CD1c-positive myeloid dendritic cell (primary cell): ENCODE results near the gene HSP90AB1.

ENCODE experiments used
- DNase-seq: peaks from one replicate; pipeline ENCODE4 v3.0.0-alpha.2; 2016; ENCODE audit errors: extremely low spot score

HSP90AB1 gene

DNA sequence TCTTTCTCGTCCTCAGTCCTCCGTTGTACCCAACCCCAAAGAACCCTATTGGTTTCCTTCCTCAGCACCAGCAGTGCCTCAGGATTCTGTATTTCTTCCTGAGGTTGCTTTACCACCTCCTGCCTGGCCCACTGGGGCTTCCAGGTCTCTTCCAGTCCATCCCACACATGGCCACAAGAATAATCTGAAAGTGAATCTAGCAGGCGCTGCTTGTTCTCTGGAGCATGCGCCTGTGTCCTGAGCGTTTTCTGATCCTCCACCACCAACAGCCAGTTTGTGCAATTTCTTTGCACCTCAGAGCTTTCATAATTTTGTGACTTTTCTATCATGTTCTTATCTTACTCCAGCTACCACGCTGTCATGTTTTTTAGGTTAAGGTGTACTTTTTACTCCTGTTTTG is 11.6 kb upstream of the HSP90AB1 start:
- no peak for DNase-seq

DNA sequence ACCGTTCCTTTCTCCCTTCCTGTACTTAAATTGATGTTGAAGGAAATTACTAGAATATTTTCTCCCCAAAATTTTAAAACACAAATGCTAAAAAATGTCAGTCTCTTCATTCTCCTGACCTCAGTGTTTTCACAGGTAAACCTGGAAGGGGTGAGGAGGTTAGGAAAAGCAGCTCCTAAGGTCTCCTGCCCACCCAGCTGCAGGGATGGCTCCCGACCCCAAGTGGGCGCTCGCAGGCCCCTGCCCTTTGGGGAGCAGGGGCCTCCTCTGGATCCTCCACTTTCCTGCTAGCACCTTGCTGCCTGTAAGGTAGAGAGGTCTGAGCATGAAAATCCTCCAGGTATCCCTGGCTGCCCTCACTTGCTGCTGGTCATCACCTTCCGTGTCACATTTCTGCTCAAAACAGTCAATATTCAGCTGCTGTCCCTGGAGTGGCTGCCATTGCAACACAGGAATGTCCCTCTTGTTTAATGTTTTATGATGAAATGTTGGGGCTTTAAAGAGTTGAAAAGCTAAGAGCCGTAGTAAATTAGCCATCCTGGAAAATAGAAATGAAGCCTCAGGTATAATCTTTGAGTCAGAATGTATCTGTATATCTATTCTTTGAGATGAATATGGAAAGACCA is 10.9 kb upstream of the HSP90AB1 start:
- DNase-seq, result no peak

DNA sequence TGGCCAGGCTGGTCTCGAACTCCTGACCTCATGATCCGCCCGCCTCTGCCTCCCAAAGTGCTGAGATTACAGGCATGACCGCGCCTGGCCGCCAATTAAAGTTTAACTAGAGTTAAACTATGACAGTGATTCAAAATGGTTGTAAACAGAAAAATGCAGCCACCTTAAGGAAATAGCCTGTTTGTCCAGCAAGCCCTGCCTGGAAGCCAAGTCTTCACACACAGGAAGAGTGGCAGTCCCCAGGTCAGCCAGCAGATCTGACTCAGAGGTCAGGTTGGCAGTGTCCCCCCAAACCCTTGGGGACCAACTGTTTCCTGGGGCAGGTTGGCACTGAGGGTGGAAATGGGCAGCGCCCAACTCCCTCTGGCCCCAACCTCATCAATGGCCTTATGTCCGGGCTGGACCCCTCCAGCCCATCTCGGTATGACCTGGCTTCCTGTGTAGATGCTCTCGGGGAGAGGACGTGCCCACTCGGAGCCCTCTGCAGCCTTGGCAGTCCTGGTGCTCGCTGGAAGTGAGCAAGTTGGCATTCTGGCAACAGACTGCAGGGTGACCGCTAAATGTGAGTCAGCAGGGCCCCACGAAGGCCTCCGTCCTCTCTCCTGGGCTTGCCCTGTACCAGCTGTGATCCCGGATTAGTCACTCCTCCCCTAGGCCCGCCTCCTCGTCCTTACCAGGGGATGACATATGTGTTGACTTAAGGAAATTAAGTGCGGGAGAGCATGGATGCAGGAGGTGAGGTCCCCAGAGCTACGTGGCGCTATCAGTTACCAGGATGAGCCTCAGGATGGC is 9.7 kb upstream of the HSP90AB1 start:
- peak; percentile 92 for DNase-seq

DNA sequence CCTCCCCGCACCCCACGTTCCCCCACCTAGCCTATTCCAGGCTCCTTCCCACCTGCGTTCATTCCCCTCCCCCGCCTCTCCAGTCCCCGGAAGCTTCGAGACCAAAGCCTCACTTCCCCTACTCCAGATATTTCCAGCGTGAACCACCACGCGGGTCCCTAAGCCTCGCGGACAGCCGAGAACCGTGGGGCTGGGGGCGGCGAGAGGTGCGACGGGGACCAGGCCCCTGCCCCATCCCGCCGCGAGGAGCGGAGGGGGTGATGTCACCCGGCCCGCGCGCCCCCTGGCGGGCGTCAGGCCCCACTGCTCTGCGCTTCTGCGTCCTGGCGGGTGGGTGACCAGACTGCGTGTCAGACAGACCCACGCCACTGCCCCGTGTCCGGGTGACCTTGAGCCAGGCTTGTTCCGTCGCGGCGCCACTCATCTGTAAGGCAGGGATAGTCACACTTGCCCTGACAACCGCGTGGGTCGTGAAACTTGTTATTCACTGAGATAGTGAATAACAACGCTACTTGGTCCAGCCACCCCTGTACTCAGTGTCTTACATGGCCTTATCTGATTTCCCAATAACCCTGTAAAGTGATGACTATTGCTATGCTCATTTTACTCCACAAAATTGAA is 9.0 kb upstream of the HSP90AB1 start:
- DNase-seq, result peak; percentile 93

DNA sequence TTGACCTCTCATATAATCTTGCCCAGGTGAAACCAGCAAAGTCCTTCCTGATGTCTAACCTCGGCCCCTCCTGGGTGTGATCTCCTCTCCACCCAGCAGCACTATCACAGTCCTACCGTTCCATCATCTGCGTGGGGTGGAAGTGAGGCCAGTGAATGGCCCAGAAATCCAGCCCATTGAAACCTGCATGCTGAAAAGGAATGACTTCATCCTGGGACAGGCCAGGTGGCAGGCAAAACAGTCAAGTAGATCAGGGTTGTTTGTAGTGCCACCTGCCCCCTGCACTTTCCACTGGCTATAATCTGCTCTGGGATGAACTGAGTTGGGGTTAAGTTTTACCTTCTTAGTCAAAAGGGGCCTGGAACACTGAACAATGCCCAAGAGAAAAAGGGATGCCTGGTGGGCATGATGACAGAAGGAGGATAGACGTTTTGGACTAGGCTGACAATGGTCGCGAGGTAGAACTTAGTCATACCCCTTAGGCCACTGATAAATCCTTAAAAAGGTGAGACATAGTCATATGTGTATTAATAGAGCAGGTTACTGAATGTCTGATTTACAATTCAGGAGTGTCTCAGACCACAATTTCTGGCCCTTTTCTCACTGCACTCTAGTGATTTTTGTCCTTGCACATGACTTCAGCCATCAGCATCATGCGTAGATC is 8.1 kb upstream of the HSP90AB1 start:
- no peak for DNase-seq

DNA sequence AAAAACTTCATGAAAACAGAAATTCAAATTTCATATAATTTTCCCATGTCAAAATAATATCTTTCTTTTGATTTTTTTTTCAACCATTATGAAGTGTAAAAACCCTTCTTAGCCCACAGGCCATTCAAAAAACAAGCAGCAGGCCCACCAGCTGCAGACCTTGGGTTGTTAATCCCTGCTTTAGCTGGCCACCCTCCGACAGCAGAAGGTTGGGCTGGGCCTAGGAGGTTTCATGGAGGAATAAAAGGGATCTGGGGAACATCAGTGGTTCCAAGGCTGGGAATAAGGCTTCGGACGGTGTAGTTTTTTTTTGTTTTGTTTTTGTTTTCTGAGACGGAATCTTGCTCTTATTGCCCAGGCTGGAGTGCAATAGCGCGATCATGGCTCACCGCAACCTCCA is 3.6 kb upstream of the HSP90AB1 start:
- no peak for DNase-seq

DNA sequence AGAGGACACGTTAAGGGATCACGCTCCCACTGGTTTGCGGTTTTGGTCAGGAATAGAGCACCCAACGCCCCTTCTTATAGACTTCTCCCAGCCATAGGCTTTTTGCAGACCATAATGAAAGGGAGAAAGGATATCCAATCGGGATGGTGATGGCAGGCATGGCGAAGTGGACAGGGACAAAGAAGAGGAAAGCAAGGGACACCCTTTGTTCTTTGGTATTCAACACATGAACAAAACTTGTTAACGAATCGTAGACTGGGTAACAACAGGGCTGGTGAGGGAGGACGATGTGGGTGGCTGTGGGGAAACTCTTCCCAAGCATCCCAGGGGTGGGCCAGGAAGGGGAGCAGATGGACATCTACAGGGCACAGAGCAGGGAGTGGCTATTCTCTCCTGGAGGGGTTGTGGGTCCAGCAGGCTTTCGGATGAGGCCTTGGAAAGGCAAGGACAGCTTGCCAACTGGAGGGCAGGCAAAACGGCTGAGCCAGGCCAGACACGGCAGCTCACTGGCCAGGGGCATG is 1.4 kb upstream of the HSP90AB1 start:
- DNase-seq, result no peak

DNA sequence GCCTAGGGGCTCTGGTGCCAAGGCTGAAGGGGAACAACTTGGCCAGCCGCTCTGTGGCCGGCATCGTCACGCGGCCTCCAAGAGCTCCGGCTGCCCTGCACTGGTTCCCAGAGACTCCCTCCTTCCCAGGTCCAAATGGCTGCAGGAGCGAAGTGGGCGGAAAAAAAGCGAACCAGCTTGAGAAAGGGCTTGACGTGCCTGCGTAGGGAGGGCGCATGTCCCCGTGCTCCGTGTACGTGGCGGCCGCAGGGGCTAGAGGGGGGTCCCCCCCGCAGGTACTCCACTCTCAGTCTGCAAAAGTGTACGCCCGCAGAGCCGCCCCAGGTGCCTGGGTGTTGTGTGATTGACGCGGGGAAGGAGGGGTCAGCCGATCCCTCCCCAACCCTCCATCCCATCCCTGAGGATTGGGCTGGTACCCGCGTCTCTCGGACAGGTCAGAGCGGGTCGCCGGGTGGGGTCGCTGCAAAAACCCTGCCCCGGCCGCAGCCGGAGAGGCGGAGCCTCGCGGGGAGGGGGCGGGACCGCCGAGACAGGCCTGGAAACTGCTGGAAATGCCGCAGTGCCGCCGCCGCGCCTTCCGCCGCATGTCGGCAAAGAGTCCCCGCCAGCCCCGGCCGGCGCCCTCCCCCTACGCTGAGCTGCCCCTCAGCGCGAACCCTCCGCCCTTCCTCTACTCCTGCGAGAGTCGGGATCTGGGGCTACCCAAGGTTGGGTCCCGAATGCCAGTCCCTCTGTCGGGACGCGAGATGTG is 814 bp upstream of the HSP90AB1 start:
- DNase-seq, result peak; percentile 88

DNA sequence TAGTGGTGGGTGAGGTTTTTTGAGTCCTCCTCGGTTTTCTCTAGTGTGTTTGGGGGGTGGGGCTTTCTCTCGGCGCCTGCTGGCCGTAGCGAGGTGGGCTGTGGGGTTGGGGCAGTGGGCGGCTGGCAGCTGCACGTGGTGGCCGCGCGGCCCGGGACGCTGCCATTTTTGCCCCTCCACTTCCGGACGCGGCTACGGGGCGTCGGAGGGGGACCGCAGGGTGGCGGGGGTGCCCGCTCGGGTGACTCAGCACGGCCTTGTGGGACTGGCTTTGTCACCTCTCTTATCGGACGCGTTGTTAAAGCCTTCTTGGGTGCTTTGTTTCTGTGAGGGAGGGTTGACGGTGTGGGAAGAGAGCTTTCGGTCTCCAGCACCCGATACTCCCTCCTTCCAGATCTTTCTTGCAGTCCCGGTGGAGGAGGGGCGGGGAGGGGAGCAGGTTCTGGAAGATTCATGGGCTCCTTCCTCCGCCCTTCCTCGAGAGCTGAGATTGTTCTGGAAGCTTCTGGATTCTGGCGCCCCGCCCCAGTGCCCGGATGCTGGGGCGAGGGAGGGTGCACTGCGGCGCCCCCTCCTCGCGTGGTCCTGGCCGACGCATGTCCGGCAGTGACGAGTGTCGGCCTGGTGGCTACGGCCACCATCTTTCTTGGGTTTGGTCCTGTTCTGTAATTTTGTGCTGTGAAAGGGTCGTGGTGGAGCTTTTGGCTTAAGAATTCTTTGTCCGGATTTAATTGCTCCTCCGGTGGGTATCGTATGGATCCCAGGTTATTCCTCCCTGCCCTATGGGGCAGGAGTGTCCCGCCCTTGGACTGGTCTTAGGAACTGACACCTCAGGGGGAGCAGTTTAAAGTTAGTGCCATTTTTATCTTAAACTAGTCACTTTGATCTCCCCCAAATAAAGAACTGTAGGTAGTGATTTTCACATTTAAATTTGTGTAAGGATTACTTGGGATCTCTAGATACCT is 719 bp downstream of the HSP90AB1 start:
- peak; percentile 91 for DNase-seq

DNA sequence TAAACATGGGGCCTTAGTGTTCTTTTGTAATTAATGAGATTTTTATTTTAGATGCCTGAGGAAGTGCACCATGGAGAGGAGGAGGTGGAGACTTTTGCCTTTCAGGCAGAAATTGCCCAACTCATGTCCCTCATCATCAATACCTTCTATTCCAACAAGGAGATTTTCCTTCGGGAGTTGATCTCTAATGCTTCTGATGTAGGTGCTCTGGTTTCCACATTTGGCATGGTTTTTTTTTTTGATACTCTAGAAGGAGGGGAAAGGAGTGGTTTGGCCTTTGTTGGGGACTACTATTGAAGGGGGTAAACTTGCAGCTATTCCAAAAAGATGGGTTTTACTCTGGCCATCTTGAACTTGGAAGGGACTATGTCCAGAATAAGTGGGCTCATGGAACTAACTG is 1.7 kb downstream of the HSP90AB1 start:
- no peak for DNase-seq

DNA sequence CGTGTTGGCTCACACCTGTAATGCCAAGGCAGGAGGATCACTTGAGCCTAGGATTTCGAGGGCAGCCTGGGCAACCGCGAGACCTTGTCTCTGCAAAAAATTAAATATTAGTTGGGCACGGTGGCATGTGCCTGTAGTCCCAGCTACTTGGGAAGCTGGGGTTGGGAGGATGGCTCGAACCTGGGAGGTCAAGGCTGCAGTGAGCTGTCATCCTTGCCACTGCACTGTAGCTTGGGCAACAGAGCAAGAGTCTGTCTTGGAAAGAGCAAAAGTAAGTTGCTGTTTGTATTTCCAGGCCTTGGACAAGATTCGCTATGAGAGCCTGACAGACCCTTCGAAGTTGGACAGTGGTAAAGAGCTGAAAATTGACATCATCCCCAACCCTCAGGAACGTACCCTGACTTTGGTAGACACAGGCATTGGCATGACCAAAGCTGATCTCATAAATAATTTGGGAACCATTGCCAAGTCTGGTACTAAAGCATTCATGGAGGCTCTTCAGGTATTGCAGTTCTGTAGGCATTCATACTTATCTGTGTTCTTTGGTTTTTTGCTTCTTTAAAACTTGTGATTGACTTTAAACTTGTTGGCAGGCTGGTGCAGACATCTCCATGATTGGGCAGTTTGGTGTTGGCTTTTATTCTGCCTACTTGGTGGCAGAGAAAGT is 2.3 kb downstream of the HSP90AB1 start:
- DNase-seq, result no peak

DNA sequence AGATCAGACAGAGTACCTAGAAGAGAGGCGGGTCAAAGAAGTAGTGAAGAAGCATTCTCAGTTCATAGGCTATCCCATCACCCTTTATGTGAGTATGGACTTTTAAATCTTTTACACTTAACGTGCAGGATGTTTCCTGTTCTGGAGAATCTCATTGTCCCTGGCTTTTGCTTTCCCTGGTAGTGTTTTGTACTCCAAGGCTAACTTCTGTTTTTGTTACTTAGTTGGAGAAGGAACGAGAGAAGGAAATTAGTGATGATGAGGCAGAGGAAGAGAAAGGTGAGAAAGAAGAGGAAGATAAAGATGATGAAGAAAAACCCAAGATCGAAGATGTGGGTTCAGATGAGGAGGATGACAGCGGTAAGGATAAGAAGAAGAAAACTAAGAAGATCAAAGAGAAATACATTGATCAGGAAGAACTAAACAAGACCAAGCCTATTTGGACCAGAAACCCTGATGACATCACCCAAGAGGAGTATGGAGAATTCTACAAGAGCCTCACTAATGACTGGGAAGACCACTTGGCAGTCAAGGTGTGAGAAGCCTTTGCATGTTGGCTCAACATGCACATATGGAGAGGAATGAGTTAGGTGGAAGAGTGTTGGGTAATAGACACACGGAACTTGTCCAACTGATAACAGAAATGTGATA is 3.3 kb downstream of the HSP90AB1 start:
- no peak for DNase-seq

DNA sequence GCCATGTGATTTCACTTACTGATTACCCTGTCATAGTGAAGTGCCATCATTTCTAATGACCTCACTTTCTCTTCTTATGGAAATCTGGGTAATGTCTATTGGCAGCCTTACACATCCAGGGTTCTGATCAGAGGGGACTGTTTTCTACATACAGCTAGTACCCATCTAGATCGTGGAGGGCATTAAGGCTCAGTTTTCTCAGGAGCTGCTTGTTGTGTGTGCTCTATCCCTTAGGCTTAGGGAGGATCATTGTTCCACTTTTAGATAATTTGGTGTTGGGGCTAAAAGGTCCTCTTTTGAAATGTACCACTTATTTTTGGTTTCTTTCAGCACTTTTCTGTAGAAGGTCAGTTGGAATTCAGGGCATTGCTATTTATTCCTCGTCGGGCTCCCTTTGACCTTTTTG is 3.8 kb downstream of the HSP90AB1 start:
- DNase-seq, result no peak

DNA sequence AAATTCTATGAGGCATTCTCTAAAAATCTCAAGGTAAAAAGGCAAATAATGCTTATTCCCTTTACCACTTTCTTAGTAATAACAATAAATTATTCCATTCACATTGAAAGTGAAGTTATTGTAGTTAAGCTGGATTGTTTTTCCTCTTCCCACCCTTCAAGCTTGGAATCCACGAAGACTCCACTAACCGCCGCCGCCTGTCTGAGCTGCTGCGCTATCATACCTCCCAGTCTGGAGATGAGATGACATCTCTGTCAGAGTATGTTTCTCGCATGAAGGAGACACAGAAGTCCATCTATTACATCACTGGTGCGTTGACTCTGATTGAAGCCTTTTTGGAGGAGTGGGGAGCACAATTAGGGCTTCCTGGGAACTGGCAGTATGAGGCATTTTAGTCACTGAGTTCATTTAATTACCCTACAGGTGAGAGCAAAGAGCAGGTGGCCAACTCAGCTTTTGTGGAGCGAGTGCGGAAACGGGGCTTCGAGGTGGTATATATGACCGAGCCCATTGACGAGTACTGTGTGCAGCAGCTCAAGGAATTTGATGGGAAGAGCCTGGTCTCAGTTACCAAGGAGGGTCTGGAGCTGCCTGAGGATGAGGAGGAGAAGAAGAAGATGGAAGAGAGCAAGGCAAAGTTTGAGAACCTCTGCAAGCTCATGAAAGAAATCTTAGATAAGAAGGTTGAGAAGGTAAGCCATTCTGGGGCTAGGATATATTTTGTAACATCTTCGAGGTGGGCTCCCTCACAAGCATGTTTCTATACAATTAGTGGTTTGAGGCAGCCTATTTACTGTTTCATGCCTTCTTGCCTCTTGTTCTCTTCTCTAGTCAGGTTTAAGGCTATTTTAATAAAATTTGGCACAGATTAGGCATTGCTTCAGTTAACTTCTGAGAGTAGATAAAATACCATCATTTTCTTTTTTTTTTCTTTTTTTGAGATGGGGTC is 4.9 kb downstream of the HSP90AB1 start:
- DNase-seq, result no peak

DNA sequence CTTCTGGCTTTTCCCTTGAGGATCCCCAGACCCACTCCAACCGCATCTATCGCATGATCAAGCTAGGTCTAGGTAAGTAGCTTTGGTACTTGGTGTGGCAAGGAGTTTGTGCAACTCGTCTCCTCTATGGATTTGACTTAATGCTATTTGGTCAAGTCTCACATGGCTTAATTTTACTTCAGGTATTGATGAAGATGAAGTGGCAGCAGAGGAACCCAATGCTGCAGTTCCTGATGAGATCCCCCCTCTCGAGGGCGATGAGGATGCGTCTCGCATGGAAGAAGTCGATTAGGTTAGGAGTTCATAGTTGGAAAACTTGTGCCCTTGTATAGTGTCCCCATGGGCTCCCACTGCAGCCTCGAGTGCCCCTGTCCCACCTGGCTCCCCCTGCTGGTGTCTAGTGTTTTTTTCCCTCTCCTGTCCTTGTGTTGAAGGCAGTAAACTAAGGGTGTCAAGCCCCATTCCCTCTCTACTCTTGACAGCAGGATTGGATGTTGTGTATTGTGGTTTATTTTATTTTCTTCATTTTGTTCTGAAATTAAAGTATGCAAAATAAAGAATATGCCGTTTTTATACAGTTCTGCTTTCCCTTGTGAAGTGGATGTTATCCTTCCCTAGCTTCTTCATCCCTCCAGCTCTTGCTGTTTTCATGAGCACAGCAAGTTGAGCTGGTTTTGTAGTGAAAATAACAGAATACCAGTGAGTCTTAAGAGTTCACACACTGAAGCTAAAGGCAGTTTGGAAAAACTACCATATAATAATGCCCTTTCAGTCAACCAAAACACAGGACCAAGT is 6.6 kb downstream of the HSP90AB1 start:
- DNase-seq, result peak; percentile 59

DNA sequence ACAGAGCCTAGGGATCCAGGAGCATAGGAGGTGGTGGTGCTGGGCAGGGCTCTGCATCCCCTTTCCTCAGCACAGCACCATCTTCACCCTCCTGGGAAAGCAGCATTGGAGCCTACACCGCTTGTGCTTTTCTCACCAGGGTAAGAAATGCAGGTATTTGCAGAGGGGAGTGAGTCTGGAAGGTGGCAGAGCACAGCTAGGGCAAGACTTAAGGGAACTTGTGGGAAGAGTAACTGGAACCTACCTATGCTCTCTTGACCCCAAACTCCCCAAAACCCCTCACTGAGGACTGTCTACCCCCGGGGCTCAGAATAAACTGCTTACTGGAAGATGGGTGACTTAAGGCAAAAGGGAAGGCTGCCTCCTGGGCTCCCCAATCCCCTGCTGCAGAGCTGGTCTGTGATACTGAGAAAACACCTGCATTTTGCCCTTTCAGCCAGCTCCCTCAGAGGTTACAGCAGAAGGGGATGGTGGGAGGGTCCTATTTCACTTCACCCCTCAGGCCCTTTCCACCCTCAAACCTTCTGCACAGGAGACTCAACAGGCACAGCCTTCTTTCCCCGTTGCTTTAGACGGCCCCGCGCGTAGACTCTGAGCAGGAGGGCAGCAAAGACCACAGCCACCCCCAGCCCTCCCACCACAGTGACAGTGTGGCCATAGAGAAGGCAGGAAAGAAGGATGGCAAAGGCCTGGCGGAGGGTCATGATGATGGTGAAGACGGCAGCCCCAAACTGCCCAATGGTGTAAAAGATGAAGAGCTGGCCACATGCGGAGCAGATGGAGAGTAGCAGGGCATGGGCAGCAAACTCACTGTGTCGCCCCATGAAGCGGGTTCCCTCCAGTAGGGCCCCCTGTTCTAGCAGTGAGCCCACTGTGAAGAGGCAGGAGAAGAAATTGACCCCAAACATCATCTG is 7.5 kb downstream of the HSP90AB1 start:
- DNase-seq, result no peak
